Cerebellar cortex (tissue), 1 donor: ENCODE measurements around the gene VWA3B.
"Not testable (repeated sequence)": the region's sequence is repeated elsewhere in the genome, so short reads cannot be mapped to it uniquely, and the experiment has no call there.

ENCODE experiments used
- DNase-seq: peaks from one replicate; pipeline ENCODE4 v3.0.0-alpha.2; 2015; ENCODE audit warnings: low spot score

VWA3B gene

DNA sequence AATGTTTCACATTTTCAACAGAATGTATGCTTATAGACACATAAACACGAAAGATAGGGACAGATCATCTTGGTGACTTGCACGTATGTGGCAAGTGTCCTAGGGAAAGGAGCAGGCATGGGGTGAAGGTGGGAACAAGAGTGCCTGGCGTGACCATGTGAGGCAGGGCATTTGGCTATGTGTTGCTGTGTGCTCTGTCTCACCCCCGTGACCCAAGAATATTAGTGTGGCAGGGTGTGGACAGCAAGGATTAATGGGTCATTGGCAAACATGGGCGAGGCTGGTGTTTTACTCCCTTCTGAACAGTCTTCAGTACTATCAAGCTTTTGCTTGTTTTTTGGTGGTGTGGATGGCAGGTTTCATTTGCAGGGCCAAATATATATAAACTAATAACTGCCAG lies 1.3 kb upstream of the VWA3B start:
- DNase-seq, result no peak

DNA sequence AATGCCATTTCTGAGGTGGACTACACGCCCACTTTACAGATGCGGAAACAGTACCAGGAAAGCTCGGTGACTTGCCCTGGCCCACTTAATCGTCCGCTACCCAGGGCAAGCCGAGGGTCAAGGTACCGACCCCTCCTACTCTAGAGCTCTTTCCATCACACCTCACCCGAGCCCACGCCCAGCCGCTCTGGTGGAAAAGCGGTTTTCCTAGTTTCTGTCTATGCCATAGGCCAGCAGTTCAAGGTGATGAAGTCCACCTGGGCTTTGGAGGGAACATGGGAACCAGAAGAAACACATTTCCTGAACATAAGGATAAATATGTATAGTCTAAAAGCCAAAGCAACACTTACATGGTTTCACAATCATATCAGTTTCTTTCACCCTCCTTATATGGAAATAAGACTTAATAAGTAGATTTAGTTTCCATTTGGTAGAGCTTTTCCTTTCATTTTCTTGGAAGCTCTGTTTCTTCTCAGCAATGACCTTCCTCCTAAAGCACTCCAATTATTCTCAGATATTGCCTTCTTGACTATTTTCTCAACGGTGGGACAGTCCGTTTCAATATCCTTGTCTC lies 567 bp downstream of the VWA3B start:
- DNase-seq, result no peak

DNA sequence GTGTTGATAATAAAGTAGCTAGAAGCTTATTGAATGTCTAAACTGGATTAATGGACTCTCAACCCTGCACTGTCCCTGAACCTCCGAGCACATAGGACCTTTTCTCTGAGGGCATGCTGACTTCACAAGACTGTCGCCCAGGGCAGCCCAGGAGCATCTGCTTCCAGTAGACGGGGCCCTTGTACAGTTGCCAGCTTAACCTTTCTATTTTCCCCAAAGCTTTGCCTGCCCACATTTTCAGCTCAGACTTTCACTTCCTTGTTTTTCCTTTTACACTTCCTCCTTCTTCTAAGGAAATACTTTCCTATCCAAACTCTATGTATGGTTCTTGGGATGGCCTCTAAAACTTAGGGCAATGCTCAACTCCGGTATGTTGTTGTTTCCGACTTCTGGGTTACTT lies 1.3 kb downstream of the VWA3B start:
- DNase-seq, result no peak

DNA sequence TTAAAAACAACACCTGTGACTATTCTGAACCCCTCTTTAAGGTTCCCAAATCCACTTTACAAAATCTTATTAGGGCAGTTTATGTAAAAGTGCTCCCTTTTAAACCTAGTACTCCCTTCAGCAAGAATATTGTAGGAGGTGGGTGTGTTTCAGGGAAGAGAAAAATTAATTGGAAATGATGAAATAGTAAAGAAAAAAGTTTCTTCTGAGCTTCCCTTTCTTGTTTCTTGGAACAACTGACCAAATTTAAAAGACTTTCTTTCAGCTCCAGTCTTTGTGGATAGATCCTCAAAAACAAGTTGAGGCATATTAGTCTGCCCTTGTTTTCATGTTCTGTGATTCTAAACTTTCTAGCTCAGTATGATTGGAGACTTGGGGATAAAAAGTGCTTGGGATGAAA lies 3.0 kb downstream of the VWA3B start:
- DNase-seq, result no peak

DNA sequence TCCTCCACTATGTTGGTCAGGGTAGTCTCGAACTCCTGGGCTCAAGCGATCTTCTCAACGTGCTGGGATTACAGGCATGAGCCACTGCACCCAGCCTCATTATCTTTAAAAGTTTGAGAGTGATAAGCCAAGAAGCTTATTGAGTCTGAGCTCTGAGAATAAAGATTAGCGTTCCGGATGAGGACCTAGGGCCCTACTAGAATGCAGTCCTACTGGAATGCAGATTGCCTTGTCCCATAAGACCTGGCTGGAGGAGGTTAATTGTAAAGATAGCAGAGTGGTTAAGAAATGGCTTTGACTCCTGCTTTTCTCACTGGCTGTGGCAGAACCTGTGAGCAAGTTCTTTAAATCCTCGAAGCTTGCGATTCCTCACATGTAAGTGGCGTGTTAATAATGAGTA lies 4.0 kb downstream of the VWA3B start:
- DNase-seq, result no peak

DNA sequence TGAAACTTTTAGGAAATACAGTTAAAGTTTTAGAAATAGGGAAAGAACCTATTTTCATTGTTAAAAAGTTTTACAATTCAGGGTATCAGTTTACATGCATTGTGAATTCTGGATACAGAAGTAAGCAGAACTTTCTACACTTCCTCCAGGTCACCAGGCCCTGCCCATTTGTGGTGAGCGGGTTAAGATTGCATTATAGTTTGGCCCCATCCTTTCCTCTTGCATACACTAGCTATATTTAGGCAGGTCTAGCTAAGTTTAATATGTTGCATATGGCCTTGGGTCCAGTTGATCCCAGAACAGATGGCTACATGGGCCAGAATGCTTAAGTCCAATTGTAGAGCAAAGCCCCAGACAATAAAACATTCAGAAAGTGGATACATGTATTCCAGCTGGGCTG lies 4.8 kb downstream of the VWA3B start:
- DNase-seq, result no peak

DNA sequence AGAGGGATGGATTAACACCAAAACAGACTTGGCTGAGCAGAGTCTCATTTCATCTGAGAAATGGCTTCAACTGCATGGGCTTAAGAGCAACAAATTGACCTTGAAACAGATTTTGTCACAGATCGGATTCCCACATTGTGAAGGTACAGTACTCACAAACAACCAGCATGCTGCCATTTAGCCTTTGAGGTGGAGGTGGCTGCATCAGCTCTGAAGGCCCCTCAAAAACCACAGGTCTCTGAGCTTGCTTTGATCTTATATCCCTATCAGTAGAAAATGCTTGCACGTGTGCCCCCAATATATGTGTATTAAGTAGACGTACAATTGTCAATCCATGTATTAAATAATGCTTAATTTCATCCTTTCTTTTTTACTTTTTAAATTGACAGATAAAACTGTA lies 6.2 kb downstream of the VWA3B start:
- no peak for DNase-seq

DNA sequence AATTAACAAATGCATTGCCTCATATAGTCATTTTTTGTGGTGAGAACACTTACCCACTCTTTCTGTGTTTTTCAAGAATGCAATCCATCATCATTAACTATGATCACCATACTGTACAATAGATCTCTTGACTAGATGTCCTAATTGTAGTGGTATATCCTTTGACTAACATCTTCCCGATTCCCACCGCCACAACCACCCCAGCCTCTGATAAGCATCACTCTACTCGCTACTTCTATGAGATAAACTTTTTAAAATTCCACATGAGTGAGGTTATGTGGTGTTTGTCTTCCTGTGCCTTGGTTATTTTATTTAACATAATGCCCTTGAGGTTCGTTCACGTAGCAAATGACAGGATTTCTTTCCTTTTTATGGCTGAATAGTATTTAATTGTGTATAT lies 6.6 kb downstream of the VWA3B start:
- no peak for DNase-seq

DNA sequence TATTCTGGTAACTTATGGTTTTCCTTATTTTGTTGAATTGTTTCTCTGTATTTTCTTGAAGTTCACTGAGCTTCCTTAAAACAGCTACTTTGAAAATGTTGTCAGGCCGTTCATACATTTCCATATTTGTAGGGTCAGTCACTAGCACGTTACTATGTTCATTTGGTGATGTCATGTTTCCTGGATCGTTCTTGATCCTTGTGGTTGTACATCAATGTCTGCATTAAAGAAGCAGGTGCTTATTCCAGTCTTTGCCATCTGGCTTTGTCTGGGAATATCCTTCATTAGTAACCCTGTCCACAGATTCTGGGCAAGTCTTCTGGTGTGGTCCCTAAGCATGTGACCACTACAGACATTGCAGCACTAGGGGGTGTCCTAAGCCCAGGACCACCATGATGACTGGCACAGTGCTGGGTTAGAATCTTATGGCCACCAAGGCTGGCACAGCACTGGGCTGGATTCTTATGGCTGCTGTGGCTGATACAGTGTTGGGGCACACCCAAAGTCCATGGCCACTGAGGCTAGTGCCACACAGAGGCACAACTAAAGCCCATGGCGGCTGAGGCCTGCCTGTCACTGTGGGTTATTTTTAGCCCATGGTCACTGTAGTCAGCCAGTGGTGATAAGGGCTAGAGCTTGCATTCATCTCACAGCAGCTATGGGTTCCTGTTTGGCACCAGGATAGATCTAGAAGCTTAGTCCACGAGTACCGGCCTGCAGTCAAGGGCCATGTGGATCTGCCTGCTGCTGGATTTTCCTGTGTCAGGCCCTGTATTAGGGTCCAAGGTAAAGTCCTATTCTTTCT lies 13.2 kb downstream of the VWA3B start:
- DNase-seq, result no peak

DNA sequence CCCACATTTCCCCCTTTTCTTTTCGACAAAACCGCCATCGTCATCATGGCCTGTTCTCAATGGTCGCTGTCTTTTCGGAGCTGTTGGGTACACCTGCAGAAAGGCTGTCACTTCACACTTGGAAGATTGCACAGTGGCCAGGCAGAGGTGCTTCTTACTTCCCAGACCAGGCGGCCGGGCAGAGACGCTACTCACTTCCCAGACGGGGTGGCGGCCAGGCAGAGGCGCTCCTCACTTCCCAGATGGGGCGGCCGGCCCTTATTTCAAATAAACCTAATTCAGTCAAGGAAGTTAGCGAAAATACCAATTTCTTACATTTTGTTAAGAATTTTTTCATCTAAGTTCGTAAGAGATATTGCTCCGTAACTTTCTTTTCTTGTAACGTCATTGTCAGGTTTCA lies 15.3 kb downstream of the VWA3B start:
- DNase-seq, result not testable (repeated sequence)

DNA sequence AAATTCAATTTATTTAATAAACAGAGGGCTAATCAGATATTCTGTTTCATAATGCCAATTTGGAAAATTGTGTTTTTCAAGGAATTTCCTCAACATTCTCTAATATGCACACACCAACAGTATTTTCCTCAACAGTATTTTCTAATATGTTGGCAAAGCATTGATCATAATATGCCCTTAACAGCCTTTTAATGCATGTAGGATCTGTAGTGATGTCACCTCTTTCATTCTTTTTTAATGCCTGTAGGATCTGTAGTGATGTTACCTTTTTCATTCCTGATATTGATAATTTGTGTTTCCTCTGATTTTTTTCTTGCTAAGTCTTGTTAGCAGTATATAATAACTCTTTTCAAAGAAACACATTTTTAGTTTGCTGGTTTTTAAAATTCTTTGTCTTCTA lies 15.9 kb downstream of the VWA3B start:
- no peak for DNase-seq

DNA sequence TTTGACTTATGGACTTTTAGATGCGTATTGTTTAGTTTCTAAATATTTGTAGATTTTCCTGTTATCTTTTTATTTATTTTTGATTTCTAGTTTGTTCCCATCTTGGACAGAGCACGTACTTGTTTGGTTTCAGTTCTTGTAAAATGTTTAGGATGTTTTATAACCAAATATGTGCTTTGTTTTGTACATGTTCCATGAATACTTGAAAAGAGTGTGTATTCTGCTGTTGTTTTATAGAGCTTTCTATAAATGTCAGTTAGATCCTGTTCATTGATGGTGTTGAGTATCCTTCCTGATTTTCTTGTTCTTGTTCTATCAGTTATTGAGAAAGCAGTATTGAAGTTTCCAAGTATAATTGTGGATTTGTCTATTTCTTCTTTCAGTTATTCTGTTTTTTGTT lies 21.1 kb downstream of the VWA3B start:
- no peak for DNase-seq

DNA sequence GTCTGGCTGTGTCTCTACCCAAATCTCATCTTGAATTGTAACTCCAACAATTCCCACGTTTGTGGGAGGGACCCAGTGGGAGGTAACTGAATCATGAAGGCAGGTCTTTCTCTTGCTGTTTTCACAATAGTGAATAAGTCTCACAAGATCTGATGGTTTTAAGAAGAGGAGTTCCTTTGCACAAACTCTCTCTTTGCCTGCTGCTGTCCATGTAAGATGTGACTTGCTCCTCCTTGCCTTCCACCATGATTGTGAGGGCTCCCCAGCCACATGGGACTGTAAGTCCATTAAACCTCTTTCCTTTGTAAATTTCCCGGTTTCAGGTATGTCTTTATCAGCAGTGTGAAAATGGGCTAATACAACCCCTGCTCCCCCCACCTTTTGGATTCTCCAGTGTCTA lies 23.8 kb downstream of the VWA3B start:
- DNase-seq, result no peak

DNA sequence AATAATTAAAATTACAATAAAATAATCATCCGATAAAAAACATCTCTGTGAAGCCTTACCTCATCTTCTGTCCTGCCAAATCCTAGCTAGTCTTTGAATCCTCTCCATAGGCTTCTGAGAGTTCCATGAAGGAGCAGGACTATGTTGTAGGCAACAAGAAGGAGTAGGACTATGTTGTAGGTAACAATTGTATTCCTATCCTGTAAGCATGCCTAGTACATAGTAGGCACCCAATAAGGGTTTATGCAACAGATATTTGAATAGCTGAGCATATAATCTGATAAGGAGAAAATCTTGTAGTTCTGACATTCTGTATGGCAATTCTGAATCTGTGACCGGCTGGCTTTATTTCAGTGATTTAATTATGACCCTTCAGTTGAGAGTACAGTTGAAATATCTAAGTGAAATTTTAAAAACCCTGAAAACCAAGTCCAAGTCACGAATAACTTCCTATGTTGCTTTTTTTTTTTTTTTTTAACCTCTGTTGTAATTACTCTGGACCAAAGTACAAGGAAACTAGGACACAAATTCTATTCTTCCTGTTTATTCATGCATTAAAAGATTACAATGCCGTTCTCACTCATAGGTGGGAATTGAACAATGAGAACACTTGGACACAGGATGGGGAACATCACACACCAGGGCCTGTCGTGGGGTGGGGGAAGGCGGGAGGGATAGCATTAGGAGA lies 27.8 kb downstream of the VWA3B start:
- no peak for DNase-seq

DNA sequence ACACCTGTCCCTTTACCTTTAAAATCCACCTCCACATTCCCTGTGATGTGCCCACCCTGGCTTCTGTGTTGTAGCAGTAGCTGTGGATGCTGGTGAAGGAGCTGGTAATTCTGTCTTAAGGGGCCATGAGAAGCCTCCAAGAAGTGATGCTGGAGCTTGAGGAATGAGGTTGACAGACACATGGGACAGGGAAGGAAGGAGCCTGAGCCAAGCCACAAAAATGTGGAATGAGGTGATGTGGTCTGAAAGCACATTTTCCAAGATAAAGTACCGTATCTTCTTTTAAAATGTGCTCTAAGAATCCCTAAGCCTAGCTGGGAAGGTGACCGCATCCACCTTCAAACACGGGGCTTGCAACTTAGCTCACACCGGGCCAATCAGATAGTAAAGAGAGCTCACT lies 31.2 kb downstream of the VWA3B start:
- no peak for DNase-seq

DNA sequence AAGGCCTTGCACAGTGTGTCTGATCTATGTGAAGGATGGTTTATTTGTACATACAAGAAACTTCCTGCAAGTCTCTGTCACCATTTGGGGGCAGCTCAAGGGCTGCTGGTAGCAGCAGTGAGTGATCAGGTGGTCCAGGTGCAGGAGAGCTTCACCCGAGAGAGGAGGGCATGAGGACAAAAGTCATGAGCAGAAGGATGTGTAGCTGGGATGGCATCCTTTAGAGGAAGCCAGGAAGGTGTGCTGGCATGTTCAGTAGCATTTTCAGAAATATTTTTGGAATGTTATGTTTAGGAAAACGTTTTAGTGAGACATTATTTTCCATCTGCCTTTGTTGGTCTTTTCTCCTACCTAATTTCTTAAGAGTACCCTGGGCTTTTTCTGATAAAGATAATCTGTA lies 31.9 kb downstream of the VWA3B start:
- DNase-seq, result no peak

DNA sequence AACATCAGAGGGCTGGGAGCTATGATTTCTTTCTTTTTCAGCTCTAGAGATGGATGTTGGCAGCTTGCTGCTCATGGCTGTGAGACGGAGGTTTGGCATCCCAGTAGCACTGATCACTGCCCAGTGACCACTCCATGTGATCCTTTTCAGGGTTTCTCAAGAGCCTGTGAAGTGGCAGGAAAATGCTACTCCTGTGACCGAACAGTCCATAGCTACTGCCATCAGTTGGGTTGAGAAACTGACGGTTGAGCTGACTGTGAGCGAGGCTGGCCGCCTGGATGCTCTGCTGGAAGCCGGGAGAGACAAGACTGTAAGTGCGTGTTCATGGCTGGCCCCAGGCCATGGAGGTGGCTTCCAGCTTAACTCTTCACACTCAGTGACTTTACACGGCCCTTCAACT lies 34.2 kb downstream of the VWA3B start:
- no peak for DNase-seq

DNA sequence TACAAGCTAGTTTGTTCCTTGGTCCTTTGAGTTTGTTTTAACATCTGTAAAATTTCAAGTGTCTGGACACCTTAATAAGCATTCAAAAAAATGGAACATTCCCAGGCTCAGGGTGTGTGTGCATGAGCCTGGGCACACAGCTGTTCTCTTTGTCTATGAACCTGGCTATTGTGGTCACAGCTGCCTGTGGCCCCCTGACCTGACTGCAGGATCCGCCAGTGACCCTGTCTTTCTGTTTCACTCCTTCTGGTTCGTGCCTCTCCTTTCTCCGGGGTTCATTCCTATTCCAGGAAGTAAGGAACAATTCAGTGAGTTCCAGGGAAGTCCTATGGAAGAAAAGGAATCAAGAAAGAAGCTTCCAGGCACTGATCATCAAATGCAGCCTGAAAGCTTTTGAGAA lies 35.6 kb downstream of the VWA3B start:
- DNase-seq, result no peak

DNA sequence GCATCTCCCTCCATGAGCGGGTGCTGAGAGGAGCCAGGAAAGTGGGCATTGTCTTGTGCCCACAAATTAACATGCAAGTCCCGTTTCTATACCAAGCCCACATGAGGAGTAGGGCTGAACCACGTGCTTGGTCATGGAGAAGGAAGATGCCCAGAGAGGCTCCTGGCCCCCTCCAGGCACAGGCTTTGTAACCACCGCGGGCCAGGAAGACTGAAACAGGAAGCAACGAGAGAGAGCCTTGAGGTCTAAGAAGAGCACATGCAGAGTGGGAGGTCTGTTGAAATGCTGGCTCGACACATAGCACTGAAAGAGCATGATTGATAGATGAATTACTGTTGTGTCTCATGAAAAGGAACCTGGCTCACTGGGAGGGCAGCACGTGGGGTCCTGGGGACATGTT lies 36.3 kb downstream of the VWA3B start:
- no peak for DNase-seq

DNA sequence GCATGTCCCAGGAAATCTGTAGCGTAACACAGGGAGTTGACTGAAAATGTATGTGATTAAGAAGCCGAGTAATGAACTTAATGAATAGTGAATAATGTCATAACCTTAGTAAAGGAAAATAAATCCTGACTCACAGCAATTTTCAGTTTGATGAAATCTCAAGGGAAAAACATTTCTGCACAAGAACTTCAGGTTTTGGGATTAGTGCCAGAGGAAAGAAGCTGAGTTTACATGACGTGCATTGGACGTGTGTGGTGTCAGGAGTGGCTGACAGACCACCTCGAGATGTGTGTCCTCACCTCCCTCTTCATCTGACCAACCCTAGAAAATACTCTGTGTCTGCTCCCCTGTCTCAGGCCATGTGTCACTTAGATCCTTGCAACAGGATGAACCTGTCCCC lies 39.1 kb downstream of the VWA3B start:
- no peak for DNase-seq

DNA sequence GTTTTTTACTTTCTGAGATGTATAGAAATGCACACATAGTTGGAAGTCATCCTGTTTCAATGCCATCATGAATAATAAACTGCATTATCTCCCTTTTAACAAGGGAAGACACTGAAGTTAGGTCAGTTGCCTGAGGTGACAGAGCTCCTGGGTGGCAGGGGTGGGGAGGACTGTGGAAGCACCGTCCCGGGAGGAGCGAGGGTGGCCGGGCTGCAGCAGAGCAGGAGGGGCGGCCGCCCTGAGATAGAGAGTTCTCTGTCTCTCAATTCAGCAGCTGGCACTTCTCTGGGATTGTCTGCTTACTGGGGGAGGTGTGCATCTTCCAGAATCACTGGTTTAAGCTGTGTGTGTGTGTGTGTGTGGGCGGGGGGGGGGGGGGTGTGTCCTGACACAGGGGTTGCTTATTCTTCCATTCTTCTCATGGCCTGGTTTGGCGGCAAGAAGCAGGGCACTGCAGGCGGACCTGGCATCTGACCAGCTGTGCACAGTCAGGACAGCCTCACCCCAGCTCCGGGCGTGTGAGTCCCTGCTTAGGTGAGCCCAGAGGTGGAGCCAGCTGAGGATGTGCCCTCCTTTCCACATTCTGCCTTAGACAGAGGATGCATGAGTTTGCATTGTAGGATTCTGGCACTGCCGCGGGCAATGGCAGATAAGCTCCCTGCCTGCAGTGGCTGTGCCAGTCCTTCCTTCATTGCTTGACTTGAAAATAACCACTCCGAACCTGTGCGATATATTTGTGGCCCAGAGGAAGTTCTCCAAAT lies 40.4 kb downstream of the VWA3B start:
- DNase-seq, result no peak

DNA sequence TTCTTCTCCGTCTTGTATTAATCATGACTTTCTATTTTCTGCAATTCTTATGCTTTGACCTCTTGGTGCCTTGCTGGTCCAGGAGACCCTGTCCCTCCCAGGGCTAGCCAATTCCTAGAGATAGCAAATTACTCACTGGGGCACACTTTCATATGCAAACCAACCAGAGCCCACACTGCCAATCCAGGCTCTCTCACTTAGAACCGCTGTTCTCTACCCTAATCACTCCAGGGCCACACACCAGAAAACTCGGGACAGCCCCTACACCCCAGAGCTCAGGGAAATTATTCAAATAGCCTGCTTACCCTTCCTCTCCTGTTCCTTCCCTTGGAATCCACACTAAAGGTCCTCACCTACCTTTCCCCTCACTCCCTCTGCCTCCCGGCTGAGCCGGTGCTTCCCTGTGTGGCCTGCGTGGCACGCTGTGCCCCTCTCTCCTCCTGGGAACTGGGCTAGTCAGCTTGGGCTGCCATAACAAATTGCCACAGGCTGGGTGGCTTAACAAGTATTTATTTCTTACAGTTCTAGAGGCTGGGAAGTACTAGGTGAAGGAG lies 41.7 kb downstream of the VWA3B start:
- DNase-seq, result no peak
